NCI-H2081 (cell line): ENCODE results near the gene VAMP8.

Experiments
- DNase-seq, 2 experiments: peaks; one replicate each; lab custom pipeline; 2025; lab: John Stamatoyannopoulos, UW

The VAMP8 gene

GRCh38 chr2:85619617-85620016 is 42.2 kb downstream of the VAMP8 start:
- no peak for DNase-seq

DNA sequence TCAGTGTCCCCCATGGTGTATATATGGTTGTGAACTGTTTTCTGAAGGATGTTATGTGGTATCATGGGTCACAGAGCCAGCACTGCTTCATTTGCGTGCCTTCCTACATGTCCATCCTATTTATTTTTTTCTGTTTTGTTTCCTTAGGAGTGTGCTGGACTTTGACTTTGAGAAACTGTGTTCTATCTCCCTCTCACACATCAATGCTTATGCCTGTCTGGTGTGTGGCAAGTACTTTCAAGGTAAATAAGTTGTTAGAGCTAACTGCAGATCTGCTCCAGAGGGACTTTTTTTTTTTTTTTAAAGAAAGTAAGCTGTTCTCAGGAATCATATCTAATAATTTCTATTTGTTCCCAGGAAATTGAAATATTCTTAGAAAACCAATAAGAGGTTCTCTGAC is 44.0 kb downstream of the VAMP8 start:
- DNase-seq, result no peak

DNA sequence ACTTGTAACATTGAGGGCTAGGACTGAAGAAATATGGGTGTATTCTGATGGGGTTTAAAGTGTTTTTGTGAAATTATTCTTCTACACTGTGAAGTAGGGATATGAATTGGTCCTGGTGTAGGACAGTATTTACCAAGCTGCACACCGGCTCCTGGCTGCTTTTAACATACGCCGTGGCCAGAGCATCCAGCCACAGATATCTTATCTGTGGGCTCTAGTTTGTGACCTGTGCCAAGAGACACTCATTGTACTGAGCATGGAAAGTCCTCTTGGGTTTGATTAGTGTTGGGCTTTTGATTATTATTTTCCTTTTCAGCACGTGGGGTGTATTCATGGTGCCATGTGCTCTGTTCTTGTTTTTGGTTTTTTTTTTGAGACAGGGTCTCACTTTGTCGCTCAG is 46.6 kb downstream of the VAMP8 start:
- no peak for DNase-seq

DNA sequence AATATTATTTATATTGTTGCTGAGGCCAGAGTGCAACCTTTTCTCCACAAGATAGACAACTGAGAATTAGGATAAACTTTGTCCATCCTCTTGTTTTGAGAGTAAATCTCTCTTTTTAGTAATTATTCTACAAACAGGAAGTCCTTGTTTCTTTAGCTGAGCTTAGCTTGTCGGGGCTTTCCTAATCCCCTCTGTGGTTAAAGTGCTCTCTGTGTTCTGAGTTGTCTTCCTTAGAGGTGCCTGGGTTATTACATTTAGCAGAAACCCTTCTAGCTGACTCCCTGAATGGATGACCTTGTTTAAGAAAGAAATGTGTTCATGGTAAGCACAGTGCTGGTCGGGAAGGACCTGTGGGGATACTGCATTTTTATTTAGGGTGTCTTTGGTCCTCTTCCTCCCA is 51.3 kb downstream of the VAMP8 start:
- DNase-seq, result no peak

GRCh38 chr2:85631316-85631715 is 53.9 kb downstream of the VAMP8 start:
- no peak for DNase-seq
